HepG2 (cell line): ENCODE data around the gene FMC1. TPM values are rescaled to one million over a fixed set of nuclear protein-coding genes. Genes with fewer than 3 reads are reported as not detected.

Source experiments
- GATAD2A ChIP-seq: IDR thresholded peaks from 2 replicates; pipeline ENCODE4 v1.6.1; 2016
- JUN ChIP-seq: sonication (generic); formaldehyde crosslinking; IDR thresholded peaks from 2 replicates; pipeline ENCODE4 v1.4.0; 2020; ENCODE audit warnings: mild to moderate bottlenecking, missing genetic modification reagents
- LCORL ChIP-seq, 2 experiments: fragments of 450-650 bp in 1 of 2; sonication (generic) in 1 of 2; formaldehyde crosslinking in 1 of 2; IDR thresholded peaks; 2 replicates each; pipeline versions ENCODE4 v1.5.0 to v1.6.1; 2017 to 2020; ENCODE audit warnings: antibody characterized with exemption in 1 of 2, missing genetic modification reagents in 1 of 2
- MED8 ChIP-seq: sonication (generic); formaldehyde crosslinking; IDR thresholded peaks from 2 replicates; pipeline ENCODE4 v1.8.1; 2023; ENCODE audit warnings: mild to moderate bottlenecking, missing genetic modification reagents; ENCODE audit not compliant: insufficient replicate concordance
- NCOA1 ChIP-seq: sonication (generic); formaldehyde crosslinking; IDR thresholded peaks from 2 replicates; pipeline ENCODE4 v1.9.0; 2021; ENCODE audit warnings: missing genetic modification reagents
- NR2C2 ChIP-seq: sonication (generic); formaldehyde crosslinking; IDR thresholded peaks from 2 replicates; pipeline ENCODE4 v1.4.0; 2020; ENCODE audit warnings: missing genetic modification reagents, mild to moderate bottlenecking, moderate library complexity, borderline replicate concordance
- TCF7 ChIP-seq: sonication (generic); IDR thresholded peaks from 2 replicates; pipeline ENCODE4 v1.6.1; 2016; ENCODE audit warnings: antibody characterized with exemption, low read depth
- TCF7L2 ChIP-seq: IDR thresholded peaks from 2 replicates; pipeline ENCODE4 v1.6.1; 2011; ENCODE audit warnings: mild to moderate bottlenecking, low read depth, low read length, moderate library complexity
- ZFP36L2 ChIP-seq: sonication (generic); formaldehyde crosslinking; IDR thresholded peaks from 2 replicates; pipeline ENCODE4 v1.4.0; 2020; ENCODE audit warnings: missing genetic modification reagents
- ZNF24 ChIP-seq: fragments of 450-650 bp; IDR thresholded peaks from 2 replicates; pipeline ENCODE4 v1.6.1; 2017; ENCODE audit warnings: antibody characterized with exemption, mild to moderate bottlenecking
- ZNF773 ChIP-seq: sonication (generic); formaldehyde crosslinking; IDR thresholded peaks from 2 replicates; pipeline ENCODE4 v1.4.0; 2020; ENCODE audit warnings: missing genetic modification reagents, borderline replicate concordance
- polyA plus RNA-seq, 8 experiments: library from polyadenylated mRNA; depleted of rRNA in 3 of 8; stranded (reverse) in 7 of 8; unstranded in 1 of 8; fragments of >200 nt; fragmentation: Illumina TruSeq in 4 of 8; extraction: Trizol in 4 of 8; gene quantifications; 2 replicates each; pipeline versions ENCODE4 v1.2.1 to v1.2.3, GENCODE V29; 2011 to 2016; ENCODE audit warnings: low read depth in 4 of 8, missing spikeins in 1 of 8, mixed read lengths in 1 of 8; ENCODE audit not compliant: insufficient read depth in 1 of 8
- total RNA-seq, 5 experiments: library from RNA; depleted of rRNA; stranded (reverse); fragments of >200 nt; fragmentation: Illumina TruSeq; extraction: Trizol; gene quantifications; 2 replicates each; pipeline ENCODE4 v1.2.3, GENCODE V29; 2016; ENCODE audit warnings: low read depth in 1 of 5
- TF ChIP-seq, protein P1 (sequence below), 2 experiments: IDR thresholded peaks; 2 replicates each; pipeline ENCODE4 v1.6.1; 2011 to 2012; ENCODE audit warnings: low read length in 2 of 2, borderline replicate concordance in 1 of 2, low read depth in 1 of 2, mild to moderate bottlenecking in 1 of 2, moderate library complexity in 1 of 2
- TF ChIP-seq, protein P2 (sequence below): fragments of 450-650 bp; IDR thresholded peaks from 2 replicates; pipeline ENCODE4 v1.6.1; 2017
- TF ChIP-seq, protein P3 (sequence below): sonication (generic); formaldehyde crosslinking; IDR thresholded peaks from 2 replicates; pipeline ENCODE4 v1.5.1; 2020; ENCODE audit warnings: mild to moderate bottlenecking, missing genetic modification reagents, borderline replicate concordance
- TF ChIP-seq, protein P4 (sequence below): sonication (generic); formaldehyde crosslinking; IDR thresholded peaks from 2 replicates; pipeline ENCODE4 v1.8.1; 2023; ENCODE audit warnings: mild to moderate bottlenecking, missing genetic modification reagents, borderline replicate concordance
- TF ChIP-seq, protein P5 (sequence below): sonication (generic); formaldehyde crosslinking; IDR thresholded peaks from 2 replicates; pipeline ENCODE4 v1.8.0; 2022; ENCODE audit warnings: mild to moderate bottlenecking, missing genetic modification reagents

FMC1 gene
- total and polyA plus RNA-seq, 2 of the 13 experiments (the other 11 are each of a cell fraction or from before 2014, with no cell fraction given) = 39.2 to 50.7 TPM

DNA sequence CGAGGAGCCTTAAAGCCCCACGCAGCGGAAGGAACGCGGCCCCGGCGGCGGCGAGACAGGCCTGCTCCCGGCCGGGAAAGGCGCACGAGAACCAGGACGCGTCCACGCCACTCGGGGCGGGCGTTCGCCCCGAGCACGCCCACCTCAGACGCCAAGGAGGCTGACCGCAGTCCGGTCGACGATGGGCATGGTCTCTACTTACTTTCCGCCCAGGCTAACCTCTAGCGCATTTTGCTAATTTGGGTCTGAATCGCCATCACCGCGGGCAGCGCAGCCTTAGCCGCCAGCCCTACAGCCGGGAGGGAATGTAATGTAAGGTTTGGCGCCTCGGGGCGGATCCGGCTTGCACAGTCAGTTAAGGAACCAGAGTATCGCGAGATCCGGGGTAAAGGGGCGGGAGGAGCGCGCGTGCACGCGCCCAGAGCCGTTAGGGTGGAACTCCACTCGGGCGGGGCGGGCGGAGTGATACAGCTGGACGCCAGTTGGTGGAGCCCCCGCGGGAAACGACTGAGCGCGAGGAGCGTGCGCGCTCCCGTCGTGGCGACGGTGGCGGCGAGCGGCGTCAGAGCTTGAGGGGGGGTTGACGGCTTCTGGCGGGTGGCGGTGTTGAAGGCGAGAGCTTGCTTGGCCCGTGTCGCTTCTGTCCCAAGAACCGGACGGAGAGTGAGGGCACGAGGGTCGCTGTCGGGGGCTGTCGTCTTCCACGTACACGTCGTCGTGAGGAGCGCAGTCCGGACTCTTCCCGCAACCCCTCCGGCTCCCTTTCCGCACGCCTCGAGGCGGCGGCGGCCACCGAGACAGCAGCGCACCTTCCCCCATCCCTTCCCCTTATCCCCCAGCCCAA is 18.5 kb downstream of the FMC1 start, which contains the start of gene LUC7L2 (continued):
- TF ChIP-seq, protein P1, sequence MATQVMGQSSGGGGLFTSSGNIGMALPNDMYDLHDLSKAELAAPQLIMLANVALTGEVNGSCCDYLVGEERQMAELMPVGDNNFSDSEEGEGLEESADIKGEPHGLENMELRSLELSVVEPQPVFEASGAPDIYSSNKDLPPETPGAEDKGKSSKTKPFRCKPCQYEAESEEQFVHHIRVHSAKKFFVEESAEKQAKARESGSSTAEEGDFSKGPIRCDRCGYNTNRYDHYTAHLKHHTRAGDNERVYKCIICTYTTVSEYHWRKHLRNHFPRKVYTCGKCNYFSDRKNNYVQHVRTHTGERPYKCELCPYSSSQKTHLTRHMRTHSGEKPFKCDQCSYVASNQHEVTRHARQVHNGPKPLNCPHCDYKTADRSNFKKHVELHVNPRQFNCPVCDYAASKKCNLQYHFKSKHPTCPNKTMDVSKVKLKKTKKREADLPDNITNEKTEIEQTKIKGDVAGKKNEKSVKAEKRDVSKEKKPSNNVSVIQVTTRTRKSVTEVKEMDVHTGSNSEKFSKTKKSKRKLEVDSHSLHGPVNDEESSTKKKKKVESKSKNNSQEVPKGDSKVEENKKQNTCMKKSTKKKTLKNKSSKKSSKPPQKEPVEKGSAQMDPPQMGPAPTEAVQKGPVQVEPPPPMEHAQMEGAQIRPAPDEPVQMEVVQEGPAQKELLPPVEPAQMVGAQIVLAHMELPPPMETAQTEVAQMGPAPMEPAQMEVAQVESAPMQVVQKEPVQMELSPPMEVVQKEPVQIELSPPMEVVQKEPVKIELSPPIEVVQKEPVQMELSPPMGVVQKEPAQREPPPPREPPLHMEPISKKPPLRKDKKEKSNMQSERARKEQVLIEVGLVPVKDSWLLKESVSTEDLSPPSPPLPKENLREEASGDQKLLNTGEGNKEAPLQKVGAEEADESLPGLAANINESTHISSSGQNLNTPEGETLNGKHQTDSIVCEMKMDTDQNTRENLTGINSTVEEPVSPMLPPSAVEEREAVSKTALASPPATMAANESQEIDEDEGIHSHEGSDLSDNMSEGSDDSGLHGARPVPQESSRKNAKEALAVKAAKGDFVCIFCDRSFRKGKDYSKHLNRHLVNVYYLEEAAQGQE (IDR thresholded peaks at IDR 0.05; ENCODE audit: borderline replicate concordance in 1 of 2, low read depth in 1 of 2, low read length in 2 of 2) = peak in 1 of 2 experiments; percentile 48; a peak in 1 of 4 replicates
- TF ChIP-seq, protein P2, sequence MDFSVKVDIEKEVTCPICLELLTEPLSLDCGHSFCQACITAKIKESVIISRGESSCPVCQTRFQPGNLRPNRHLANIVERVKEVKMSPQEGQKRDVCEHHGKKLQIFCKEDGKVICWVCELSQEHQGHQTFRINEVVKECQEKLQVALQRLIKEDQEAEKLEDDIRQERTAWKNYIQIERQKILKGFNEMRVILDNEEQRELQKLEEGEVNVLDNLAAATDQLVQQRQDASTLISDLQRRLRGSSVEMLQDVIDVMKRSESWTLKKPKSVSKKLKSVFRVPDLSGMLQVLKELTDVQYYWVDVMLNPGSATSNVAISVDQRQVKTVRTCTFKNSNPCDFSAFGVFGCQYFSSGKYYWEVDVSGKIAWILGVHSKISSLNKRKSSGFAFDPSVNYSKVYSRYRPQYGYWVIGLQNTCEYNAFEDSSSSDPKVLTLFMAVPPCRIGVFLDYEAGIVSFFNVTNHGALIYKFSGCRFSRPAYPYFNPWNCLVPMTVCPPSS = no peak
- TF ChIP-seq JUN (CRISPR knock-in tag) (peak; percentile 86), ZNF24 (no peak), NCOA1 (peak; percentile 64; the same call in 1 of the 2 replicates), MED8 (CRISPR knock-in tag) (peak; percentile 89), TCF7 (no peak), ZFP36L2 (CRISPR knock-in tag) (no peak), GATAD2A (peak; percentile 46; the same call in 1 of the 2 replicates), TCF7L2 (no peak), LCORL (IDR thresholded peaks at IDR 0.05) (no peak), LCORL (CRISPR knock-in tag; IDR thresholded peaks at IDR 0.05) (peak; percentile 9; the same call in 1 of the 2 replicates), NR2C2 (peak; percentile 59; the same call in 1 of the 2 replicates), ZNF773 (peak; percentile 90; the same call in 1 of the 2 replicates)
- TF ChIP-seq, protein P3, sequence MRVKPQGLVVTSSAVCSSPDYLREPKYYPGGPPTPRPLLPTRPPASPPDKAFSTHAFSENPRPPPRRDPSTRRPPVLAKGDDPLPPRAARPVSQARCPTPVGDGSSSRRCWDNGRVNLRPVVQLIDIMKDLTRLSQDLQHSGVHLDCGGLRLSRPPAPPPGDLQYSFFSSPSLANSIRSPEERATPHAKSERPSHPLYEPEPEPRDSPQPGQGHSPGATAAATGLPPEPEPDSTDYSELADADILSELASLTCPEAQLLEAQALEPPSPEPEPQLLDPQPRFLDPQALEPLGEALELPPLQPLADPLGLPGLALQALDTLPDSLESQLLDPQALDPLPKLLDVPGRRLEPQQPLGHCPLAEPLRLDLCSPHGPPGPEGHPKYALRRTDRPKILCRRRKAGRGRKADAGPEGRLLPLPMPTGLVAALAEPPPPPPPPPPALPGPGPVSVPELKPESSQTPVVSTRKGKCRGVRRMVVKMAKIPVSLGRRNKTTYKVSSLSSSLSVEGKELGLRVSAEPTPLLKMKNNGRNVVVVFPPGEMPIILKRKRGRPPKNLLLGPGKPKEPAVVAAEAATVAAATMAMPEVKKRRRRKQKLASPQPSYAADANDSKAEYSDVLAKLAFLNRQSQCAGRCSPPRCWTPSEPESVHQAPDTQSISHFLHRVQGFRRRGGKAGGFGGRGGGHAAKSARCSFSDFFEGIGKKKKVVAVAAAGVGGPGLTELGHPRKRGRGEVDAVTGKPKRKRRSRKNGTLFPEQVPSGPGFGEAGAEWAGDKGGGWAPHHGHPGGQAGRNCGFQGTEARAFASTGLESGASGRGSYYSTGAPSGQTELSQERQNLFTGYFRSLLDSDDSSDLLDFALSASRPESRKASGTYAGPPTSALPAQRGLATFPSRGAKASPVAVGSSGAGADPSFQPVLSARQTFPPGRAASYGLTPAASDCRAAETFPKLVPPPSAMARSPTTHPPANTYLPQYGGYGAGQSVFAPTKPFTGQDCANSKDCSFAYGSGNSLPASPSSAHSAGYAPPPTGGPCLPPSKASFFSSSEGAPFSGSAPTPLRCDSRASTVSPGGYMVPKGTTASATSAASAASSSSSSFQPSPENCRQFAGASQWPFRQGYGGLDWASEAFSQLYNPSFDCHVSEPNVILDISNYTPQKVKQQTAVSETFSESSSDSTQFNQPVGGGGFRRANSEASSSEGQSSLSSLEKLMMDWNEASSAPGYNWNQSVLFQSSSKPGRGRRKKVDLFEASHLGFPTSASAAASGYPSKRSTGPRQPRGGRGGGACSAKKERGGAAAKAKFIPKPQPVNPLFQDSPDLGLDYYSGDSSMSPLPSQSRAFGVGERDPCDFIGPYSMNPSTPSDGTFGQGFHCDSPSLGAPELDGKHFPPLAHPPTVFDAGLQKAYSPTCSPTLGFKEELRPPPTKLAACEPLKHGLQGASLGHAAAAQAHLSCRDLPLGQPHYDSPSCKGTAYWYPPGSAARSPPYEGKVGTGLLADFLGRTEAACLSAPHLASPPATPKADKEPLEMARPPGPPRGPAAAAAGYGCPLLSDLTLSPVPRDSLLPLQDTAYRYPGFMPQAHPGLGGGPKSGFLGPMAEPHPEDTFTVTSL (CRISPR knock-in tag) = no peak
- TF ChIP-seq, protein P4, sequence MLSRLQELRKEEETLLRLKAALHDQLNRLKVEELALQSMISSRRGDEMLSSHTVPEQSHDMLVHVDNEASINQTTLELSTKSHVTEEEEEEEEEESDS (CRISPR knock-in tag) = no peak
- TF ChIP-seq, protein P5, sequence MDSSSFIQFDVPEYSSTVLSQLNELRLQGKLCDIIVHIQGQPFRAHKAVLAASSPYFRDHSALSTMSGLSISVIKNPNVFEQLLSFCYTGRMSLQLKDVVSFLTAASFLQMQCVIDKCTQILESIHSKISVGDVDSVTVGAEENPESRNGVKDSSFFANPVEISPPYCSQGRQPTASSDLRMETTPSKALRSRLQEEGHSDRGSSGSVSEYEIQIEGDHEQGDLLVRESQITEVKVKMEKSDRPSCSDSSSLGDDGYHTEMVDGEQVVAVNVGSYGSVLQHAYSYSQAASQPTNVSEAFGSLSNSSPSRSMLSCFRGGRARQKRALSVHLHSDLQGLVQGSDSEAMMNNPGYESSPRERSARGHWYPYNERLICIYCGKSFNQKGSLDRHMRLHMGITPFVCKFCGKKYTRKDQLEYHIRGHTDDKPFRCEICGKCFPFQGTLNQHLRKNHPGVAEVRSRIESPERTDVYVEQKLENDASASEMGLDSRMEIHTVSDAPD (CRISPR knock-in tag) = peak; percentile 15; the same call in 1 of the 2 replicates
